ENCODE measurements around the gene PRR35. TPM values are rescaled to one million over a fixed set of nuclear protein-coding genes. Genes with fewer than 3 reads are reported as not detected.

Gene PRR35
- polyA plus RNA-seq, 3 donors, result not detected

DNA sequence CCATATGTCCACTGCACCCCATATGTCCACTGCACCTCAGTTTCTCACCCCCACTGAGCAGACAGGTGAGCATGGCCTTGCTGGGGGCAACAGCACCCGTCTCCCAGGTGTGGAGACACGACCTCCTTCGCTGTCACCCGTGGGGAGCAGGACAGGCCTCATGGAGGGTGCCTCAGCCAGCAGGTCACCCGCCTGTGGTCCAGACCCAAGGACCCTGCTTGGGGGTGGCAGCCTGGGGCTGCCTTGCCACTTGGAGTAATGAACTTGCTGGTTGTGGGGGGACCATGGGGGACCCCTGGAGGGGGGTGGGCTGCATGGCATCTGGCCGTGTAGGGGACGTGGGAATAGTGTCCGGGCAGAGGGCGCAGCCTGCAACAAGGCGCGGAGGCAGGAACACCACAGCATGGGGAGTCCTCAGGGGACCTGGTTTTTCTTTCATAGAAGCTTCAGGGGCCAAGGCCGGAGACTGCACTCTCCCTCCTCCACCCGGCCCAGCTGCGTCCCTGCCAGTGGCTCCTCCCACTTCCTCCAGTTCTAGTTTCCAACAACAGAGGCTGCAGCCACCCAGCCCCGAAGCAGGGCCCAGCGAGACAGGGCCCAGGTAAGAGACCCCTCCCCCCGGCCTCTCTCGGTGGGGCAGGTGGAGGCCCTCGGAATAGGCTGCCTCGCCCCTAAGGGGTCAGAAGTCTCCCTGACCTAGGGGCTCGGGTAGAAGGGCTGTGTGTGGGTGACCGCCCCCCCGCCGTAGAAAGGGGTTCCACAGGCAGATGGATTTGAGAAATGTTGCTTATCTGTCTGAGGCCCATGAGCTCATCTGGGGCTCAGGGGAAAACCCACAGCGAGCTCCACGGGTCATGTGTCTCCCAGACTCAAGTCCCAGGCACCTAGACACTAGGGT, 6.5 kb downstream of the PRR35 start, which contains the start of gene NHLRC4:
NHLRC4 (plus strand) TSS at position 531 of the 898 bp plus-strand sequence. CDS start 1,043 bp downstream, outside the sequence.
- peak within 1 kb of the TSS in 1 of 2 donors; percentile 41 for H3K27ac ChIP-seq (ENCODE audit: low read depth in 1 of 2, low read length in 2 of 2)
- H2AFZ ChIP-seq (ENCODE audit: insufficient read depth, low read depth, low read length, poor library complexity, severe bottlenecking), result peak within 1 kb of the TSS; percentile 75
- H3K4me3 ChIP-seq (replicated peaks in 1 of 3; ENCODE audit: low read depth in 2 of 3, low read length in 3 of 3), result peak within 1 kb of the TSS in 2 of 3 experiments; percentile 35 to 69
- intact Hi-C loops (cut with micrococcal nuclease), result no loop called here
- peak in 2 of 3 donors; percentile 23 to 26 for DNase-seq
- H3K4me1 Mint-ChIP-seq, result peaks cover 32% of the 10 kb centered on the region
- no peaks in the 10 kb centered on the region for H3K36me3 ChIP-seq (replicated peaks in 1 of 2; ENCODE audit: control insufficient read depth in 1 of 2, insufficient read depth in 2 of 2, low read length in 2 of 2)
- H3K27me3 ChIP-seq (ENCODE audit: control insufficient read depth in 2 of 2, insufficient read depth in 2 of 2, low read length in 2 of 2), result peaks cover 0 to 2% of the 10 kb centered on the region in 2 donors
- no peaks in the 10 kb centered on the region for H3K9me3 ChIP-seq (replicated peaks in 1 of 2; ENCODE audit: control insufficient read depth in 1 of 2, insufficient read depth in 1 of 2, low read length in 2 of 2)
- TF ChIP-seq, protein P1, sequence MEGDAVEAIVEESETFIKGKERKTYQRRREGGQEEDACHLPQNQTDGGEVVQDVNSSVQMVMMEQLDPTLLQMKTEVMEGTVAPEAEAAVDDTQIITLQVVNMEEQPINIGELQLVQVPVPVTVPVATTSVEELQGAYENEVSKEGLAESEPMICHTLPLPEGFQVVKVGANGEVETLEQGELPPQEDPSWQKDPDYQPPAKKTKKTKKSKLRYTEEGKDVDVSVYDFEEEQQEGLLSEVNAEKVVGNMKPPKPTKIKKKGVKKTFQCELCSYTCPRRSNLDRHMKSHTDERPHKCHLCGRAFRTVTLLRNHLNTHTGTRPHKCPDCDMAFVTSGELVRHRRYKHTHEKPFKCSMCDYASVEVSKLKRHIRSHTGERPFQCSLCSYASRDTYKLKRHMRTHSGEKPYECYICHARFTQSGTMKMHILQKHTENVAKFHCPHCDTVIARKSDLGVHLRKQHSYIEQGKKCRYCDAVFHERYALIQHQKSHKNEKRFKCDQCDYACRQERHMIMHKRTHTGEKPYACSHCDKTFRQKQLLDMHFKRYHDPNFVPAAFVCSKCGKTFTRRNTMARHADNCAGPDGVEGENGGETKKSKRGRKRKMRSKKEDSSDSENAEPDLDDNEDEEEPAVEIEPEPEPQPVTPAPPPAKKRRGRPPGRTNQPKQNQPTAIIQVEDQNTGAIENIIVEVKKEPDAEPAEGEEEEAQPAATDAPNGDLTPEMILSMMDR (IDR thresholded peaks at IDR 0.05), result no peak
- no peaks in the 10 kb centered on the region for H4K20me1 ChIP-seq (ENCODE audit: insufficient read depth, low read length)
- peaks cover 8% of the 10 kb centered on the region for H3K79me2 ChIP-seq (ENCODE audit: insufficient read depth, low read length)
- H3K36me3 Mint-ChIP-seq, result peaks cover 0 to under 1% of the 10 kb centered on the region in 2 donors
- H3K4me3 Mint-ChIP-seq, result peak within 1 kb of the TSS; percentile 52 to 63
- peaks cover 0 to 2% (median 0%) of the 10 kb centered on the region in 7 donors for H3K9me3 Mint-ChIP-seq
- 38% methylated on average over 19 of the region's 26 CpGs for WGBS (ENCODE audit: insufficient coverage)
- peak within 1 kb of the TSS; percentile 79 for H3K4me2 ChIP-seq (replicated peaks; ENCODE audit: extremely low read depth, low read length, poor library complexity, severe bottlenecking)
- peak within 1 kb of the TSS; percentile 32 for H3K9ac ChIP-seq (ENCODE audit: insufficient read depth, low read length, poor library complexity, severe bottlenecking)
- no peak within 1 kb of the TSS for H3K27ac Mint-ChIP-seq
- H3K4me1 ChIP-seq (ENCODE audit: control insufficient read depth in 1 of 2, insufficient read depth in 2 of 2, low read length in 2 of 2), result peaks cover 28 to 41% of the 10 kb centered on the region in 2 donors
- peaks cover 8 to 19% (median 9%) of the 10 kb centered on the region in 3 donors for H3K27me3 Mint-ChIP-seq (ENCODE audit: low read depth in 3 of 3)

DNA sequence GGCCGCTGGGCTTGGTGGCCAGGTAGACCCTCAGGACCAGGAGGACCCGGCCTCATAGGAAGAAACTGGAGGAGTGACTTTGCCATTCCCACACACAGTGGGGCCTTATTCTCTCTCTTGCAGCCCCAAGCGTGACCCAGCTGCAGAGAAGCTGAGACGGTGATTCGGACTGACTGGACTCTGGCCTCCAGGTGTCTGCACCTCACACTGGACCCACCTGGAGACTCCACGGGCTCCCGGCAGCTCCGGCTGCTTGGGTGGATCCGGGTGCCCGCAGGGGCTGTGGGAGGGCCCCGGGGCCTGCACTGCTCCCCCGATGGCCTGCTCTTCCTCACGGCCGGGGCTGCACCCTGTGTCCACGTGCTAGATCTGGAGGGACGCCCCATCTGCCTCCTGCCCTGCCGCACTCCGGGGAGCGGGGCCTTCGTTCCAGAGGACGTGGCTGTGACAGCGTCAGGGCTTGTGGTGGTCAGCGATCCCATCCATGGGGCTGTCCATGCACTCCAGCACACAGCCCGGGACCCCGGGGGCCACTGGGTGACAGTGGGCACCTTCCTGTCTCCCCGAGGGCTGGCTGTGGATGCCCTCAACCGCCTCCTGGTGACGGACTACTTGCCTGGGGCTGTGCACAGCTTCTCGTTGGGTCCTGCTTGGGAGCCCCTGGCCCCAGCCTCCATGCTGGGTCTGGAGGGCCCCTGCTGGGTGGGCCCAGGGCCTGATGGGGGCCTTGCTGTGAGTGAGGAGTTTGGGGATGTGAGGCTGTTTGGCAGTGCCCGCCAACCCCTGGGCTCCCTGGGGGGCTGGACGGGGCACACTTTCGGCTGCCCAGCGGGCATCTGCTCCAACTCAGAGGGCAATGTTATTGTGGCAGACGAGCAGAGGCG, 7.4 kb downstream of the PRR35 start:
- Mint-ChIP-seq H3K36me3 (peaks cover 4% of the 10 kb centered on the region in 2 donors), H3K27me3 (ENCODE audit: low read depth in 3 of 3) (peaks cover 1 to 10% (median 6%) of the 10 kb centered on the region in 3 donors), H3K4me1 (peaks cover 33% of the 10 kb centered on the region), H3K4me3 (peak overlapping the region in 1 of 2 donors; percentile 52), H3K9me3 (peaks cover 0 to 2% (median 0%) of the 10 kb centered on the region in 7 donors), H3K27ac (no peak overlapping the region)
- Histone ChIP-seq H3K4me3 (replicated peaks in 1 of 3; ENCODE audit: low read depth in 2 of 3, low read length in 3 of 3) (peak overlapping the region in 2 of 3 experiments; percentile 35 to 69), H3K4me1 (ENCODE audit: control insufficient read depth in 1 of 2, insufficient read depth in 2 of 2, low read length in 2 of 2) (peaks cover 28 to 41% of the 10 kb centered on the region in 2 donors), H4K20me1 (ENCODE audit: insufficient read depth, low read length) (no peaks in the 10 kb centered on the region), H3K9ac (ENCODE audit: insufficient read depth, low read length, poor library complexity, severe bottlenecking) (peak overlapping the region; percentile 32), H3K36me3 (replicated peaks in 1 of 2; ENCODE audit: control insufficient read depth in 1 of 2, insufficient read depth in 2 of 2, low read length in 2 of 2) (no peaks in the 10 kb centered on the region), H3K4me2 (replicated peaks; ENCODE audit: extremely low read depth, low read length, poor library complexity, severe bottlenecking) (peak overlapping the region; percentile 79), H3K79me2 (ENCODE audit: insufficient read depth, low read length) (peaks cover 11% of the 10 kb centered on the region), H3K9me3 (replicated peaks in 1 of 2; ENCODE audit: control insufficient read depth in 1 of 2, insufficient read depth in 1 of 2, low read length in 2 of 2) (no peaks in the 10 kb centered on the region), H3K27me3 (ENCODE audit: control insufficient read depth in 2 of 2, insufficient read depth in 2 of 2, low read length in 2 of 2) (no peaks in the 10 kb centered on the region), H2AFZ (ENCODE audit: insufficient read depth, low read depth, low read length, poor library complexity, severe bottlenecking) (peak overlapping the region; percentile 75), H3K27ac (ENCODE audit: low read depth in 1 of 2, low read length in 2 of 2) (peak overlapping the region in 1 of 2 donors; percentile 41)
- WGBS (ENCODE audit: insufficient coverage), result 94% methylated on average over 34 of the region's 35 CpGs
- TF ChIP-seq, protein P1 (IDR thresholded peaks at IDR 0.05), result no peak
- DNase-seq, result no peak
- intact Hi-C loops (cut with micrococcal nuclease), result no loop called here
